PC-3 (cell line): ENCODE data around the gene SNX15.

ENCODE experiments used
- CTCF ChIP-seq: fragments of 300-600 bp; sonication (generic); conservative IDR thresholded peaks from 2 replicates; pipeline ENCODE4 v1.5.1; 2017; ENCODE audit warnings: antibody characterized with exemption, low read depth, mild to moderate bottlenecking, low read length
- EZH2 ChIP-seq: fragments of 300-600 bp; sonication (generic); IDR thresholded peaks from one replicate; pipeline ENCODE4 v1.6.1; 2017; ENCODE audit warnings: antibody characterized with exemption, mild to moderate bottlenecking, low read length; ENCODE audit not compliant: unreplicated experiment

- no peak for TF ChIP-seq CTCF
- TF ChIP-seq EZH2: no peak
These were observed 29.1 kb upstream of the SNX15 start for GRCh38 chr11:64998141-64998540.
